Right atrium auricular region (tissue), 2 donors: Measurements from ENCODE around the gene CLRN3. TPM values are rescaled to one million over a fixed set of nuclear protein-coding genes. Genes with fewer than 3 reads are reported as not detected.

Source experiments
- DNase-seq: peaks from one replicate; pipeline ENCODE4 v3.0.0-alpha.2; 2019; ENCODE audit warnings: low spot score
- H3K27ac ChIP-seq, 2 donors: fragments of 200-600 bp; sonication (generic); 1 replicate in 1 of 2; 2 replicates in 1 of 2; pipeline ENCODE4 v1.5.1; 2016 to 2019
- H3K27me3 ChIP-seq, 2 donors: fragments of 200-600 bp; sonication (generic); one replicate each; pipeline versions ENCODE4 v1.5.1 to v1.6.0; 2017 to 2019
- H3K36me3 ChIP-seq: fragments of 200-600 bp; sonication (generic); one replicate; pipeline ENCODE4 v1.5.1; 2016
- H3K4me1 ChIP-seq, 2 donors: fragments of 200-600 bp; sonication (generic); one replicate each; pipeline versions ENCODE4 v1.5.1 to v1.6.0; 2017 to 2019
- H3K4me3 ChIP-seq, 2 donors: fragments of 200-600 bp; sonication (generic); 1 replicate in 1 of 2; 2 replicates in 1 of 2; pipeline ENCODE4 v1.5.1; 2017 to 2019; ENCODE audit warnings: mild to moderate bottlenecking in 1 of 2, moderate library complexity in 1 of 2
- H3K9me3 ChIP-seq, 2 donors: fragments of 200-600 bp; sonication (generic); one replicate each; pipeline ENCODE4 v1.5.1; 2019
- total RNA-seq, 2 donors: library from RNA; depleted of rRNA; stranded (reverse); fragments of >200 nt; gene quantifications; one replicate each; pipeline ENCODE4 v1.1.0, GENCODE V29; 2016
- TF ChIP-seq, protein P1 (sequence below), 2 donors: fragments of 200-600 bp; sonication (generic); IDR thresholded peaks; one replicate each; pipeline ENCODE4 v1.5.1; 2019; ENCODE audit warnings: antibody characterized with exemption in 2 of 2

CLRN3 gene
- total RNA-seq, 2 donors from 2014 or later, result not detected

DNA sequence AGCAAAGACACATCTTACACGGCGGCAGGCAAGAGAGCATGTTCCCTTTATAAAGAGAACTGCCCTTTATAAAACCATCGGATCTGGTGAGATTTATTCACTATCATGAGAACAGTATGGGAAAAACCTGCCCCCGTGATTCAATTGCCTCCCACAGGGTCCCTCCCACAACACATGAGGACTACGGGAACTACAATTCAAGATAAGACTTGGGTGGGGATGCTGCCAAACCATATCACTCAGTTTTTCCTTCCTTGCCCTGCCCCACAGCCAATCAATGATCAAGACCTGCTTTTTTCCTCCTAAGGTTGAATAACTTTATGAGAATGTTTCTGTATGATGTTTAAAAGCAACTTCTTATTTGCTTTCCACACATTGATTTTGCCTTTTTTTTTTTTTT is 11.0 kb upstream of the CLRN3 start:
- H3K9me3 ChIP-seq, result no peaks in the 10 kb centered on the region
- H3K27ac ChIP-seq, result no peak overlapping the region
- no peaks in the 10 kb centered on the region for H3K27me3 ChIP-seq
- TF ChIP-seq, protein P1, sequence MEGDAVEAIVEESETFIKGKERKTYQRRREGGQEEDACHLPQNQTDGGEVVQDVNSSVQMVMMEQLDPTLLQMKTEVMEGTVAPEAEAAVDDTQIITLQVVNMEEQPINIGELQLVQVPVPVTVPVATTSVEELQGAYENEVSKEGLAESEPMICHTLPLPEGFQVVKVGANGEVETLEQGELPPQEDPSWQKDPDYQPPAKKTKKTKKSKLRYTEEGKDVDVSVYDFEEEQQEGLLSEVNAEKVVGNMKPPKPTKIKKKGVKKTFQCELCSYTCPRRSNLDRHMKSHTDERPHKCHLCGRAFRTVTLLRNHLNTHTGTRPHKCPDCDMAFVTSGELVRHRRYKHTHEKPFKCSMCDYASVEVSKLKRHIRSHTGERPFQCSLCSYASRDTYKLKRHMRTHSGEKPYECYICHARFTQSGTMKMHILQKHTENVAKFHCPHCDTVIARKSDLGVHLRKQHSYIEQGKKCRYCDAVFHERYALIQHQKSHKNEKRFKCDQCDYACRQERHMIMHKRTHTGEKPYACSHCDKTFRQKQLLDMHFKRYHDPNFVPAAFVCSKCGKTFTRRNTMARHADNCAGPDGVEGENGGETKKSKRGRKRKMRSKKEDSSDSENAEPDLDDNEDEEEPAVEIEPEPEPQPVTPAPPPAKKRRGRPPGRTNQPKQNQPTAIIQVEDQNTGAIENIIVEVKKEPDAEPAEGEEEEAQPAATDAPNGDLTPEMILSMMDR (IDR thresholded peaks at IDR 0.05), result no peak
- H3K36me3 ChIP-seq, result no peaks in the 10 kb centered on the region
- DNase-seq, result no peak
- H3K4me3 ChIP-seq, result no peak overlapping the region
- peaks cover 0 to 19% of the 10 kb centered on the region in 2 donors for H3K4me1 ChIP-seq

DNA sequence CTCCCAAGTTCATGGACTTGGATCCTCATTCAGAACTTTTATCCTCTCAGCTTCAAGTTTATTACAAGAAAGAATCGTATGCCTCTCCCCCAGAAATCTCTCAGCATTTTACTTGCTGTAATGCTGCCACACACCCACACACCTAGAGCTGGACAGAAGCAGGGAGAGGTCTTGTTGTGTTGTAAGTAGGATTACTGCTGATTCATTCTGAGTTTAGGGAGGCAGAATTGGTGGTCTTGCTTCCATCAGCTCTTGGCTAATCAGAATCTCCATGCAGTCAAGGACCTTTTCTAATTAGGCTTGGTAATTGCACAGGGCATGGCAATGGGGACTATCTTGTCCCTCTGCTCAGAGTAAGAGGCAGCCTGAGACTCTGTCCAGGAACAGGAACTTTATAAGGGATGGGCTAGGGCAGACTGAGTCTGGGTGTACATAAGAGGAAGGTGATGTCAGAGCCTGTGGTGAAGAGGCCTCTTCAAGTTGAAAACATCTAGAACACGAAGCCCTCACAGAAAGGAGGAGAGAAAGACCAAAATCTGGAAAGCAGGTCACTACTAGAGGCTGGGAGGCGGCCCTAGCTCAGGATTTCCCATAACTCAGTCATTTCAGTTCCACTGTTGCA is 7.1 kb upstream of the CLRN3 start:
- TF ChIP-seq, protein P1 (IDR thresholded peaks at IDR 0.05), result no peak
- H3K4me3 ChIP-seq, result no peak overlapping the region
- no peaks in the 10 kb centered on the region for H3K36me3 ChIP-seq
- H3K9me3 ChIP-seq, result no peaks in the 10 kb centered on the region
- no peak overlapping the region for H3K27ac ChIP-seq
- no peak for DNase-seq
- no peaks in the 10 kb centered on the region for H3K27me3 ChIP-seq
- H3K4me1 ChIP-seq, result no peaks in the 10 kb centered on the region

DNA sequence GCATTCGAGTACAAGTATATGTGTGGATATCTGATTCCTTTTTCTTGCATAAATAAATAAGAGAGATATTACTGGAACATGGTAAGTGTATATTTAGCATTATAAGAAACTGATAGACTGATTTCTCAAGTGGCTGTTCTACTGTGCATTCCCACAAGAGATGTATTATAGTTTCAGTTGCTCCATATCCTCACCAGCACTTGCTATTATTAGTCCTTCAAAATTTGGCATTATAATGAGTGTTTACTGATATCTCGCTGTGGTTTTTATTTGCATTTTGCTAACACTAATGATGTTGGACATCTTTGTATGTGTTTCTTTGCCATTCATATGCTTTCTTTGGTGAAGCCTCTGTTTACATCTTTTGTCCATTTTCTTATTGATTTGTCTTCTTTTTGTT is 4.4 kb upstream of the CLRN3 start:
- DNase-seq, result no peak
- no peaks in the 10 kb centered on the region for H3K36me3 ChIP-seq

DNA sequence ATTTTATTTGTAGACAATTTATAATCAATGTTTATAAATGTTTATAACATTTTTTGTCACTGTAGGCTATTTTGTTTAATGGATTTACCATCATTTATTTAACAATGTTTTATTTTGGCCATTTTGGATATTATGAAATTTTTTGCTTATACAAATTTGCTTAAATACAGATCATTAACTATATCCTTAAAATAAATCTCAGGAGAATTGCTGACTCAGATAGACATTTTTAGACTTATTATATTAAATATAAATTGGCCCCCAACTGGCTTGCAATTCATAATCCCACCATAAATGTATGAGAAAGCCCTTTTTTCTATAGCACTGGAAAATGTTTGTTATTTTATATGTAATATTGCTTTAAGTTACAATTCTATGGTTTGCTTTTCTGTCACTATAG is 3.8 kb upstream of the CLRN3 start:
- Histone ChIP-seq H3K27me3 (no peaks in the 10 kb centered on the region), H3K9me3 (no peaks in the 10 kb centered on the region), H3K4me1 (no peaks in the 10 kb centered on the region), H3K4me3 (no peak overlapping the region), H3K36me3 (no peaks in the 10 kb centered on the region), H3K27ac (no peak overlapping the region)
- DNase-seq, result no peak
- TF ChIP-seq, protein P1 (IDR thresholded peaks at IDR 0.05), result no peak

More for the DNA sequence above, 4.4 kb upstream of the CLRN3 start:
- H3K27ac ChIP-seq, result no peak overlapping the region
- no peak overlapping the region for H3K4me3 ChIP-seq
- H3K27me3 ChIP-seq, result no peaks in the 10 kb centered on the region
- TF ChIP-seq, protein P1 (IDR thresholded peaks at IDR 0.05), result no peak
- no peaks in the 10 kb centered on the region for H3K4me1 ChIP-seq
- H3K9me3 ChIP-seq, result no peaks in the 10 kb centered on the region

DNA sequence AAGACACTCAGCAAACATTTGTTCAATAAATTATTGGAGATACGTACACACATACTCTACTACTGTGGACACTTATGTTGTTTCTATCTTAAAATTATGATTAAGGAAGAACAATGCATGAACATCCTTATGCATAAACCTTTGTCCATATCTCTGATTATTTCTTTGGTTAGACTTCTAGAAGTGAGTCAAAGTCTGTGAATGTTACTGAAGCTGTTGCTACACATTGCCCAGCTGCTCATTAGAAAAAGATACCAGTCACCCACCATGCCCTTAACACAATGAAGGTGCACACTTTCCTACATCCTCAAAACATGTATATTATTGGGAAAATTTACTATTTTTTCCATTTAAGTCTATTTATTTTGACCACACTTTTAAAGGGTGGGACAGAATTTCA is 1.4 kb upstream of the CLRN3 start:
- TF ChIP-seq, protein P1 (IDR thresholded peaks at IDR 0.05), result no peak
- Histone ChIP-seq H3K36me3 (no peaks in the 10 kb centered on the region), H3K27ac (no peak overlapping the region), H3K9me3 (no peaks in the 10 kb centered on the region), H3K27me3 (no peaks in the 10 kb centered on the region), H3K4me1 (no peaks in the 10 kb centered on the region), H3K4me3 (no peak overlapping the region)
- DNase-seq, result no peak

DNA sequence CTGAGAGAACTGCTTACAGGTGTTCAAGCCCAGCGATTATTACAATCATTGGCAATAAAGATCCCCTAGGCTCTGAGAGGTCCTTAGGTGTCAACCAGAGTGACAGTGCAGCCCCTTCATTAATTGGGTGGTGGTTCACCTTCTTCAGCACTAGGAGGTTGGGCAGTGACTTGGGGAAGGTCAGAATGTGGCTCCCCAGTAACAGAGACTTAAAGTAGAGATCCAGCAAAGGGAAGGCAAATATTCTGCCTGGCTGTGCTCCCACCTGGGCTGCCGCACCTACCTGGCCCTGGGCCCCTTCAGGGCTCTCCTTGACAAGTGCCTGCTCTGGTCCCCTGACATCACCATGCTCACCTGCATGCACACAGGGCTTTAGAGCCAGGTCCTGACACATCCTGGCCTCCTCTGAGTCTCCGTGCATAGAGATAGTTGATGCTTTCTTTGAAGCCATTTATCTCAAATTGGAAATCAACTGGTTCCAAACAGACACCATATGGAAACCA is 1.9 kb downstream of the CLRN3 start:
- TF ChIP-seq, protein P1 (IDR thresholded peaks at IDR 0.05), result no peak
- Histone ChIP-seq H3K27me3 (no peaks in the 10 kb centered on the region), H3K36me3 (no peaks in the 10 kb centered on the region), H3K4me3 (no peak overlapping the region), H3K9me3 (no peaks in the 10 kb centered on the region), H3K4me1 (no peaks in the 10 kb centered on the region), H3K27ac (no peak overlapping the region)
- no peak for DNase-seq
